Measurements from ENCODE around the gene LRMDA. TPM values are rescaled to one million over a fixed set of nuclear protein-coding genes. Genes with fewer than 3 reads are reported as not detected.

LRMDA gene
- total and polyA plus RNA-seq, 2 donors (not counting 3 experiments of a cell fraction or from before 2014, with no cell fraction given) = 9.7 to 18.0 TPM

DNA sequence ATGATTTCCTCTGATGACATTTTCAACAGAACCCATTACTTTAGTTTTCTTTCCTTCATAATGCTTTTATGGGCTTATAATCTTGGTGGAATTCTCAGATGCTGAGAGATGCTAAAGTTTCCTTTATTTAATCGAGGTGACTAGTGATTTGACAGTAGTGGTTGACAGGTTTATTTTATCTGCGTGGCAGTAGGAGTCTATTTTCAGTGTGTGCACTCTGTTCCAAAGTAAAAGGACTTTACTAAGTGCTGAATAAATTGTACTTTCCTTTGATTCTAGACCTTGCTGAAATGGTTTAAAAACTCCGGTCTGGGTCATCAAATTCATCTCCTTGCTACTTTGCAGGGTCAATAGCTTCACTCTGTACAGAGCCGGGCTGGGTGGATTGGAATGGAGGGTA is 900.3 kb downstream of the LRMDA start:
- H3K36me3 ChIP-seq (ENCODE audit: control insufficient read depth in 2 of 2, extremely low read depth in 1 of 2, insufficient read depth in 2 of 2, low read length in 2 of 2) = no peaks in the 10 kb centered on the region
- no TSS peak for BruUV-seq (replicated peaks)
- no peak for DNase-seq (ENCODE audit: low read depth, low spot score)
- no peak for TF ChIP-seq JUN (IDR thresholded peaks at IDR 0.05; ENCODE audit: borderline replicate concordance, insufficient read depth, insufficient read length, low read depth)
- TF ChIP-seq CTCF (IDR thresholded peaks at IDR 0.05; ENCODE audit: extremely low read depth in 1 of 2, insufficient read depth in 1 of 2, low read depth in 1 of 2, low read length in 2 of 2) = no peak
- no peak for TF ChIP-seq POLR2AphosphoS5 (IDR thresholded peaks at IDR 0.05; ENCODE audit: insufficient read depth, low read depth, low read length)
- no peak for TF ChIP-seq FOS (IDR thresholded peaks at IDR 0.05; ENCODE audit: borderline replicate concordance, insufficient read depth, low read length)
- TF ChIP-seq POLR2A (IDR thresholded peaks at IDR 0.05; ENCODE audit: low read depth, low read length) = no peak
- TF ChIP-seq GATA2 (IDR thresholded peaks at IDR 0.05; ENCODE audit: insufficient read depth, insufficient read length, low read depth, low read length) = no peak
- no peak for TF ChIP-seq MYC (IDR thresholded peaks at IDR 0.05; ENCODE audit: low read depth, low read length)
- no peak for TF ChIP-seq EZH2 (IDR thresholded peaks at IDR 0.05; ENCODE audit: borderline replicate concordance, low read depth, low read length, severe bottlenecking)
- TF ChIP-seq, protein P1, sequence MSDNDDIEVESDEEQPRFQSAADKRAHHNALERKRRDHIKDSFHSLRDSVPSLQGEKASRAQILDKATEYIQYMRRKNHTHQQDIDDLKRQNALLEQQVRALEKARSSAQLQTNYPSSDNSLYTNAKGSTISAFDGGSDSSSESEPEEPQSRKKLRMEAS (IDR thresholded peaks at IDR 0.05; ENCODE audit: insufficient read depth, insufficient read length) = no peak
- H3K27me3 ChIP-seq (ENCODE audit: control insufficient read depth in 2 of 2, insufficient read depth in 2 of 2, low read length in 2 of 2) = no peaks in the 10 kb centered on the region
- H3K4me1 ChIP-seq (ENCODE audit: control insufficient read depth, extremely low read depth, insufficient read depth, low read length) = peaks cover 12% of the 10 kb centered on the region
- H2AFZ ChIP-seq (ENCODE audit: low read depth, low read length) = no peak overlapping the region
- H3K27ac ChIP-seq (ENCODE audit: insufficient read depth, low read depth, low read length) = no peak overlapping the region
- H3K9me3 ChIP-seq (replicated peaks; ENCODE audit: control insufficient read depth, insufficient read depth, low read length) = no peaks in the 10 kb centered on the region
- H4K20me1 ChIP-seq (replicated peaks; ENCODE audit: control insufficient read depth, extremely low read depth, insufficient read depth, low read length) = no peaks in the 10 kb centered on the region
- H3K9me1 ChIP-seq (replicated peaks; ENCODE audit: control insufficient read depth, extremely low read depth, insufficient read depth, low read length) = no peaks in the 10 kb centered on the region
- H3K4me2 ChIP-seq (ENCODE audit: insufficient read depth, low read length) = no peak overlapping the region
- dilution Hi-C loops (cut with MboI; ENCODE audit: extremely low pct_ligation_motif_present, low sequenced_read_pairs) (no loop called here), intact Hi-C loops (cut with micrococcal nuclease) (loop anchor here (5.0 kb wide), 1 partner anchor 211 kb away; no protein-coding TSS in a partner anchor)
- ChIA-PET CTCF (no interaction called here), POLR2A (no interaction called here)
- H3K9ac ChIP-seq (replicated peaks; ENCODE audit: extremely low read depth, insufficient read depth, low read length) = no peak overlapping the region
- H3K79me2 ChIP-seq (ENCODE audit: control insufficient read depth, insufficient read depth, low read length) = no peaks in the 10 kb centered on the region
- H3K4me3 ChIP-seq (replicated peaks in 1 of 3; ENCODE audit: insufficient read depth in 1 of 3, low read depth in 1 of 3, low read length in 3 of 3) = no peak overlapping the region
- no peak for FAIRE-seq
